Panc1 (cell line): ENCODE measurements around the gene CLSTN2. TPM values are rescaled to one million over a fixed set of nuclear protein-coding genes. Genes with fewer than 3 reads are reported as not detected.

Experiments used
- ATAC-seq: fragments of 200-7000 bp; cut with Tn5 transposase; 2 replicates; pipeline ENCODE4 v1.9.1; 2020; ENCODE audit warnings: mild to moderate bottlenecking, moderate library complexity
- BruUV-seq: library from RNA; stranded (reverse); fragments of 400-500 nt; replicated peaks from 2 replicates; lab custom pipeline; 2021; lab: Mats Ljungman, UMichigan
- CTCF ChIA-PET: fragments of 300-600 bp; sonication (Branson Sonifier 250); formaldehyde crosslinking; loops from one replicate; lab custom pipeline; 2022; ENCODE audit warnings: antibody characterized with exemption; lab: Charles Lee
- POLR2A ChIA-PET: fragments of 300-600 bp; sonication (Branson Sonifier 250); formaldehyde crosslinking; loops from one replicate; lab custom pipeline; 2022; ENCODE audit warnings: antibody characterized with exemption; lab: Charles Lee
- DNase-seq: peaks from one replicate; pipeline ENCODE4 v3.0.0-alpha.2; 2010; ENCODE audit warnings: low read depth, low spot score
- H3K27ac ChIP-seq: 2 replicates; pipeline ENCODE4 v1.5.1; 2011; ENCODE audit warnings: mild to moderate bottlenecking, low read length, inconsistent platforms
- H3K27me3 ChIP-seq: fragments of 200-500 bp; sonication (Bioruptor generic); 2 replicates; pipeline ENCODE4 v1.6.0; 2014; ENCODE audit warnings: low read length, inconsistent platforms; ENCODE audit not compliant: control insufficient read depth, insufficient read depth
- H3K36me3 ChIP-seq: fragments of 200-500 bp; sonication (Bioruptor generic); 2 replicates; pipeline ENCODE4 v1.5.1; 2014; ENCODE audit warnings: inconsistent platforms, mild to moderate bottlenecking, low read length, moderate library complexity; ENCODE audit not compliant: control insufficient read depth, insufficient read depth
- H3K4me1 ChIP-seq: 2 replicates; pipeline ENCODE4 v1.5.1; 2011; ENCODE audit warnings: inconsistent platforms, mild to moderate bottlenecking, low read length, moderate library complexity; ENCODE audit not compliant: control insufficient read depth, insufficient read depth
- H3K4me3 ChIP-seq, 2 experiments: 2 replicates each; pipeline ENCODE4 v1.5.1; 2011 to 2012; ENCODE audit warnings: low read depth in 2 of 2, low read length in 2 of 2, mild to moderate bottlenecking in 2 of 2, inconsistent platforms in 1 of 2, moderate library complexity in 1 of 2
- H3K9me3 ChIP-seq: fragments of 200-500 bp; sonication (Bioruptor generic); 2 replicates; pipeline ENCODE4 v1.5.1; 2014; ENCODE audit warnings: low read depth, mild to moderate bottlenecking, inconsistent platforms, low read length, moderate library complexity; ENCODE audit not compliant: control insufficient read depth, insufficient read depth
- CTCF ChIP-seq: fragments of 450-650 bp; IDR thresholded peaks from 2 replicates; pipeline ENCODE4 v1.5.1; 2017; ENCODE audit warnings: mild to moderate bottlenecking
- POLR2AphosphoS5 ChIP-seq: IDR thresholded peaks from 2 replicates; pipeline ENCODE4 v1.6.1; 2012; ENCODE audit warnings: mild to moderate bottlenecking, low read depth, low read length, moderate library complexity
- REST ChIP-seq, 2 experiments: IDR thresholded peaks; 2 replicates each; pipeline ENCODE4 v1.6.1; 2011 to 2012; ENCODE audit warnings: low read depth in 2 of 2, control low read depth in 1 of 2, low read length in 1 of 2, mild to moderate bottlenecking in 1 of 2, moderate library complexity in 1 of 2; ENCODE audit not compliant: insufficient read depth in 1 of 2
- SIN3A ChIP-seq: IDR thresholded peaks from 2 replicates; pipeline ENCODE4 v1.6.1; 2012; ENCODE audit warnings: low read depth, mild to moderate bottlenecking, low read length, moderate library complexity, borderline replicate concordance; ENCODE audit not compliant: insufficient read depth
- TCF7L2 ChIP-seq: IDR thresholded peaks from 2 replicates; pipeline ENCODE4 v1.6.1; 2011; ENCODE audit warnings: mild to moderate bottlenecking, low read depth, low read length, inconsistent platforms
- in situ Hi-C: cut with HindIII; loops from 2 replicates; pipeline ENCODE4 v1.10.0; 2016; ENCODE audit warnings: low sequenced_read_pairs, low pct_unique_long_range_greater_than_20kb
- intact Hi-C: fragments of 100-400 bp; cut with micrococcal nuclease; formaldehyde crosslinking; loops from one replicate; pipeline ENCODE4 v1.10.0; 2022; ENCODE audit not compliant: unreplicated experiment
- total RNA-seq: library from RNA; stranded (reverse); gene quantifications from one replicate; pipeline ENCODE4 v1.2.1, GENCODE V29; 2021; ENCODE audit not compliant: unreplicated experiment

The CLSTN2 gene
- total RNA-seq, 1 experiment from 2014 or later, result 0.03 TPM

GRCh38 chr3:140011611-140012277 is 76.8 kb downstream of the CLSTN2 start:
- BruUV-seq, result no TSS peak
- no peak for DNase-seq
- in situ Hi-C loops, result no loop called here

GRCh38 chr3:140013220-140013619 is 78.2 kb downstream of the CLSTN2 start:
- in situ Hi-C loops (no loop called here), intact Hi-C loops (no loop called here)
- no peaks in the 10 kb centered on the region for H3K4me1 ChIP-seq
- CTCF ChIA-PET, result no interaction called here
- no peaks in the 10 kb centered on the region for H3K36me3 ChIP-seq
- POLR2A ChIA-PET, result no interaction called here
- H3K27me3 ChIP-seq, result no peaks in the 10 kb centered on the region; the same call in 1 of the 2 replicates
- no peak overlapping the region for H3K4me3 ChIP-seq
- no TSS peak for BruUV-seq
- no peak for TF ChIP-seq SIN3A
- no peak for TF ChIP-seq TCF7L2
- no peak for TF ChIP-seq POLR2AphosphoS5
- TF ChIP-seq CTCF, result no peak
- no peak for TF ChIP-seq REST (IDR thresholded peaks at IDR 0.05; ENCODE audit: insufficient read depth in 1 of 2, low read depth in 2 of 2, low read length in 1 of 2)
- H3K9me3 ChIP-seq, result no peaks in the 10 kb centered on the region
- DNase-seq (no peak), ATAC-seq (no peak)
- H3K27ac ChIP-seq, result no peak overlapping the region

More at GRCh38 chr3:140011611-140012277, 76.8 kb downstream of the CLSTN2 start:
- CTCF ChIA-PET, result no interaction called here
- Histone ChIP-seq H3K9me3 (no peaks in the 10 kb centered on the region), H3K27me3 (no peaks in the 10 kb centered on the region; the same call in 1 of the 2 replicates), H3K36me3 (no peaks in the 10 kb centered on the region), H3K4me1 (no peaks in the 10 kb centered on the region), H3K4me3 (no peak overlapping the region), H3K27ac (no peak overlapping the region)
- intact Hi-C loops, result no loop called here
- TF ChIP-seq CTCF, result no peak
- TF ChIP-seq TCF7L2, result no peak
- no peak for ATAC-seq
- POLR2A ChIA-PET, result no interaction called here
